ENCODE data around the gene ANKRD22.

ANKRD22 gene

DNA sequence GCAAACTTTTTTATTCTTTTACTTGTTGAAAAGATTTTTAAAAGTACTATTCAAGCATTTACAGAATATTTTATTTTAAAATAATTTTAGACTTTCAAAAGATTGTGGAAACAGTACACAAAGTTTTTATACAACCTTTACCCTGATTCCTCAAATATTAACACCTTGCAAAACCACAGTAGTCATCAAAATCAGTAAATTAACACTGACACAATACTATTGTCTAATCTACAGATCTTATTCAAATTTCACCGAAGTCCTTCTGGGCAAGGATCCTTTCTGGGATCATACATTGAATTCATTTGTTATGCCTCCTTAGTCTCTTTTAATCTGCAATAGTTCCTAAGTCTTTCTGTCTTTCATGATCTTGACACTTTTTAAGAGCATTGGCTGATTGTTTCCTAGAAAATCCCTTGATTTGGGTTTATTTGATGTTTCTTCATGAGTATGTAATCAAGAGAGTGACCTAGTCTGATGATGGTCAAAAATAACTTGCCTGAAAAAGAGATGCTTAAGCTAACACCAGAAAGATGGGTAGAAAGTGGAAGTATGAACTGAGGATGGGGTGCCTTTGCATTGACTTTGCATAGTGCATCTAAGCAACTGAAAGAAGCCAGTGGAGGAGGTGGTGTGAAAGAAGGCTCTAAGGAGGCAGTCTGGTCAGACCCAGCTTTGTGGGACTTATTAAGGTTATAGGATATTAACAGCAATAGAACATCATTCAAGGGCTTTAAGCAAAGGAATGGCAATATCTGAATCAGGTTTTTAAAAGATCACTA, 38.1 kb upstream of the ANKRD22 start:
- H3K9me3 ChIP-seq (ENCODE audit: insufficient read depth, low read depth, low read length): no peaks in the 10 kb centered on the region
- H3K27me3 ChIP-seq (ENCODE audit: insufficient read depth, low read length, poor library complexity, severe bottlenecking): no peaks in the 10 kb centered on the region
- H3F3A ChIP-seq (ENCODE audit: low read depth): 0 out of 2 replicates have a peak, but pooled peaks cover 2% of the 10 kb centered on the region
- TF ChIP-seq EZH2phosphoT487 (IDR thresholded peaks at IDR 0.05; ENCODE audit: borderline replicate concordance): no peak
- TF ChIP-seq, protein P1, sequence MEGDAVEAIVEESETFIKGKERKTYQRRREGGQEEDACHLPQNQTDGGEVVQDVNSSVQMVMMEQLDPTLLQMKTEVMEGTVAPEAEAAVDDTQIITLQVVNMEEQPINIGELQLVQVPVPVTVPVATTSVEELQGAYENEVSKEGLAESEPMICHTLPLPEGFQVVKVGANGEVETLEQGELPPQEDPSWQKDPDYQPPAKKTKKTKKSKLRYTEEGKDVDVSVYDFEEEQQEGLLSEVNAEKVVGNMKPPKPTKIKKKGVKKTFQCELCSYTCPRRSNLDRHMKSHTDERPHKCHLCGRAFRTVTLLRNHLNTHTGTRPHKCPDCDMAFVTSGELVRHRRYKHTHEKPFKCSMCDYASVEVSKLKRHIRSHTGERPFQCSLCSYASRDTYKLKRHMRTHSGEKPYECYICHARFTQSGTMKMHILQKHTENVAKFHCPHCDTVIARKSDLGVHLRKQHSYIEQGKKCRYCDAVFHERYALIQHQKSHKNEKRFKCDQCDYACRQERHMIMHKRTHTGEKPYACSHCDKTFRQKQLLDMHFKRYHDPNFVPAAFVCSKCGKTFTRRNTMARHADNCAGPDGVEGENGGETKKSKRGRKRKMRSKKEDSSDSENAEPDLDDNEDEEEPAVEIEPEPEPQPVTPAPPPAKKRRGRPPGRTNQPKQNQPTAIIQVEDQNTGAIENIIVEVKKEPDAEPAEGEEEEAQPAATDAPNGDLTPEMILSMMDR (conservative IDR thresholded peaks at IDR 0.05; ENCODE audit: low read length): no peak
- peak overlapping the region; percentile 92 for H3K4me2 ChIP-seq (ENCODE audit: low read depth, low read length, poor library complexity, severe bottlenecking)
- peak overlapping the region; percentile 17 for H3K4me3 ChIP-seq (ENCODE audit: low read length, poor library complexity, severe bottlenecking)
- H4K20me1 ChIP-seq (ENCODE audit: insufficient read depth, low read length, poor library complexity, severe bottlenecking): peaks cover 84% of the 10 kb centered on the region
- peaks cover 97% of the 10 kb centered on the region for H3K79me2 ChIP-seq (ENCODE audit: insufficient read depth, low read length)
- H2AFZ ChIP-seq (ENCODE audit: low read length): no peak overlapping the region
- no peaks in the 10 kb centered on the region for H3K9me2 ChIP-seq (replicated peaks; ENCODE audit: low read depth, low read length)
- H3K9ac ChIP-seq (ENCODE audit: low read depth, low read length, poor library complexity, severe bottlenecking): no peak overlapping the region
- H3K4me1 ChIP-seq (ENCODE audit: insufficient read depth, low read length, poor library complexity, severe bottlenecking): peaks cover 83% of the 10 kb centered on the region
- H3K36me3 ChIP-seq (ENCODE audit: insufficient read depth, low read length): peaks cover 7% of the 10 kb centered on the region; the same call in 1 of the 2 replicates

DNA sequence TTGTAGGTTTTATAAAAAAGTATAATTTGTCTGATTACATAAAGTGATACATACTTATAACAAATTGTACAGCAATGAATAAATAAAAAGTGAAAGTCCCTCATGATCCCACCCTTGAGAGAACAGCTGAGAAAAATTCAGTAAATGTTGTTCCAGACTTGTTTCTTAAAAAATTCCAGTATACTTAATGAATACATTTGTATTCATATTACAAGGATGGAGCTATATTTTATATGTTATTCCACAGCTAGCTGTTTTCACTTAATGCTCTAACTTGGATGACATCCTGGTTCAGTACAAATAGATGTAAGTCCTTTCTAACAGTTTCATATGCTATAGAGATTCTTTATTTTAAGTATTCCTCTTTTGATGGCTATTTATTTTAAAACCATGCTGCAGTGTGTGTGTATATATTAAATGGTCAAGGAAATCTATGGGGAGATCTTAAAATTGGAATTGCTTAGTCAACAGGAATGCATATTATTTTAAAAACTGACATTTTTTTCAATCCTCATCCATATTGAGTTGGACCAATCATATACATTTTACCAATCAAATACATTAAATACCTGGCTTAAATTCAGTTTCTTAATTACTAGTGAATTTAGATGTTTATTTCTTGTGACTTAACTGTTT, 37.3 kb upstream of the ANKRD22 start:
- Histone ChIP-seq H4K20me1 (ENCODE audit: insufficient read depth, low read length, poor library complexity, severe bottlenecking) (peaks cover 90% of the 10 kb centered on the region), H3K9me2 (replicated peaks; ENCODE audit: low read depth, low read length) (no peaks in the 10 kb centered on the region), H3K9ac (ENCODE audit: low read depth, low read length, poor library complexity, severe bottlenecking) (peak overlapping the region; percentile 26), H3K79me2 (ENCODE audit: insufficient read depth, low read length) (peaks cover 99% of the 10 kb centered on the region), H3K27me3 (ENCODE audit: insufficient read depth, low read length, poor library complexity, severe bottlenecking) (no peaks in the 10 kb centered on the region), H3K9me3 (ENCODE audit: insufficient read depth, low read depth, low read length) (no peaks in the 10 kb centered on the region), H3K36me3 (ENCODE audit: insufficient read depth, low read length) (peaks cover 3% of the 10 kb centered on the region; the same call in 1 of the 2 replicates), H2AFZ (ENCODE audit: low read length) (no peak overlapping the region), H3K4me1 (ENCODE audit: insufficient read depth, low read length, poor library complexity, severe bottlenecking) (peaks cover 87% of the 10 kb centered on the region), H3K4me2 (ENCODE audit: low read depth, low read length, poor library complexity, severe bottlenecking) (peak overlapping the region; percentile 92), H3F3A (ENCODE audit: low read depth) (0 out of 2 replicates have a peak, but pooled peaks cover 2% of the 10 kb centered on the region), H3K4me3 (ENCODE audit: low read length, poor library complexity, severe bottlenecking) (peak overlapping the region; percentile 96)
- TF ChIP-seq, protein P1 (conservative IDR thresholded peaks at IDR 0.05; ENCODE audit: low read length): no peak
- no peak for TF ChIP-seq EZH2phosphoT487 (IDR thresholded peaks at IDR 0.05; ENCODE audit: borderline replicate concordance)

DNA sequence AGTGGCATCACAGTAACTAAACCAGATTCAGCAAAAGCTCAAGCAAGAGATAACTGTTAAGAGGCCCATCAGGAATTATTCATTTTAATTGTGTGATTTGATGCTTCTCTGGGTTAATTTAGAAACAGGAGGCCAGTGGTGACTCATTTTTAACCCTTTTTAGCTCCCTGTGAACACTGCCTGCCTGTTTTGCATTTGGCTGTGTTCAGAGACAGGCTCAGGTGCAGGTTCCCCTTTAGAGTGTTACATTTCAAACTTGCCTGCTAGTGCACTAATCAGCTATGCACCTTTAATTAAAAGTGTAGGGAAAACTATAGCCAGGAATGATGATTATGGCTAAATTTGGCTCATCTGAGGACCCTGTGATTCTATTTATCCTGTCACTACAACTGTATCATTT, 34.9 kb upstream of the ANKRD22 start:
- Histone ChIP-seq H3K36me3 (ENCODE audit: insufficient read depth, low read length) (no peaks in the 10 kb centered on the region; the same call in 1 of the 2 replicates), H3K4me2 (ENCODE audit: low read depth, low read length, poor library complexity, severe bottlenecking) (peak overlapping the region; percentile 92), H3K27me3 (ENCODE audit: insufficient read depth, low read length, poor library complexity, severe bottlenecking) (no peaks in the 10 kb centered on the region), H3K9me2 (replicated peaks; ENCODE audit: low read depth, low read length) (no peaks in the 10 kb centered on the region), H3K4me1 (ENCODE audit: insufficient read depth, low read length, poor library complexity, severe bottlenecking) (peaks cover 93% of the 10 kb centered on the region), H3K79me2 (ENCODE audit: insufficient read depth, low read length) (peaks cover 100% of the 10 kb centered on the region), H3K9me3 (ENCODE audit: insufficient read depth, low read depth, low read length) (no peaks in the 10 kb centered on the region), H2AFZ (ENCODE audit: low read length) (no peak overlapping the region), H3K9ac (ENCODE audit: low read depth, low read length, poor library complexity, severe bottlenecking) (peak overlapping the region; percentile 28), H3K4me3 (ENCODE audit: low read length, poor library complexity, severe bottlenecking) (peak overlapping the region; percentile 96), H4K20me1 (ENCODE audit: insufficient read depth, low read length, poor library complexity, severe bottlenecking) (peaks cover 91% of the 10 kb centered on the region), H3F3A (ENCODE audit: low read depth) (0 out of 2 replicates have a peak, but pooled peaks cover 2% of the 10 kb centered on the region)
- TF ChIP-seq, protein P1 (conservative IDR thresholded peaks at IDR 0.05; ENCODE audit: low read length): no peak
- TF ChIP-seq EZH2phosphoT487 (IDR thresholded peaks at IDR 0.05; ENCODE audit: borderline replicate concordance): no peak
